ENCODE data around the gene ELANE. TPM values are rescaled to one million over a fixed set of nuclear protein-coding genes. Genes with fewer than 3 reads are reported as not detected.

The ELANE gene
- total RNA-seq, 1 donor from 2014 or later: not detected

- DNase-seq (ENCODE audit: low spot score): no peak
- Mint-ChIP-seq H3K27me3 (ENCODE audit: unreplicated experiment) (peaks cover 2% of the 10 kb centered on the region), H3K36me3 (ENCODE audit: low read depth, unreplicated experiment) (peaks cover 3% of the 10 kb centered on the region), H3K4me3 (ENCODE audit: unreplicated experiment) (no peak overlapping the region), H3K4me1 (ENCODE audit: unreplicated experiment) (no peaks in the 10 kb centered on the region), H3K9me3 (ENCODE audit: unreplicated experiment) (no peaks in the 10 kb centered on the region), H3K27ac (ENCODE audit: unreplicated experiment) (no peak overlapping the region)
- no peak for TF ChIP-seq CTCF (IDR thresholded peaks at IDR 0.05; ENCODE audit: unreplicated experiment)
Observed at GRCh38 chr19:904545-904944, 52.4 kb downstream of the ELANE start.

Small RNAs within 50 kb of the gene (microRNA-seq; reads per million reads assigned to microRNA genes)
- gene MIR3187 (ENCODE audit: unreplicated experiment): 303 reads per million, percentile 88 among the genes with 10 or more reads in this experiment
- gene MIR4745 (ENCODE audit: unreplicated experiment): 95.7 reads per million, percentile 82 among the genes with 10 or more reads in this experiment

Other genes with a start within 250 kb of the ELANE start
- 53.6 TPM for gene POLRMT, start 218.8 kb upstream of the ELANE start, total RNA-seq (ENCODE audit: unreplicated experiment)
- gene FGF22, start 212.4 kb upstream of the ELANE start, total RNA-seq (ENCODE audit: unreplicated experiment): not detected
- 41.7 TPM for gene RNF126, start 189.1 kb upstream of the ELANE start, total RNA-seq (ENCODE audit: unreplicated experiment)
- gene FSTL3, start 175.9 kb upstream of the ELANE start, total RNA-seq (ENCODE audit: unreplicated experiment): 6.5 TPM
- gene PRSS57, start 156.9 kb upstream of the ELANE start, total RNA-seq (ENCODE audit: unreplicated experiment): not detected
- gene PALM, start 143.4 kb upstream of the ELANE start, total RNA-seq (ENCODE audit: unreplicated experiment): 42.0 TPM
- not detected for gene MISP, start 101.2 kb upstream of the ELANE start, total RNA-seq (ENCODE audit: unreplicated experiment)
- gene PTBP1, start 54.9 kb upstream of the ELANE start, total RNA-seq (ENCODE audit: unreplicated experiment): 614 TPM
- gene PLPPR3, start 30.3 kb upstream of the ELANE start, total RNA-seq (ENCODE audit: unreplicated experiment): 17.6 TPM
- gene AZU1, start 24.5 kb upstream of the ELANE start, total RNA-seq (ENCODE audit: unreplicated experiment): 0.21 TPM
- gene PRTN3, start 11.3 kb upstream of the ELANE start, total RNA-seq (ENCODE audit: unreplicated experiment): not detected
- gene CFD, start 7.4 kb downstream of the ELANE start, total RNA-seq (ENCODE audit: unreplicated experiment): 0.46 TPM
- gene MED16, start 40.9 kb downstream of the ELANE start, total RNA-seq (ENCODE audit: unreplicated experiment): 66.5 TPM
- not detected for gene RNU6-9, start 41.2 kb downstream of the ELANE start, total RNA-seq (ENCODE audit: unreplicated experiment)
- gene R3HDM4, start 60.9 kb downstream of the ELANE start, total RNA-seq (ENCODE audit: unreplicated experiment): 40.6 TPM
- not detected for gene KISS1R, start 65.0 kb downstream of the ELANE start, total RNA-seq (ENCODE audit: unreplicated experiment)
- gene ARID3A, start 73.7 kb downstream of the ELANE start, total RNA-seq (ENCODE audit: unreplicated experiment): 108 TPM
- gene WDR18, start 132.0 kb downstream of the ELANE start, total RNA-seq (ENCODE audit: unreplicated experiment): 53.1 TPM
- gene GRIN3B, start 148.1 kb downstream of the ELANE start, total RNA-seq (ENCODE audit: unreplicated experiment): 0.95 TPM
- gene TMEM259, start 168.8 kb downstream of the ELANE start, total RNA-seq (ENCODE audit: unreplicated experiment): 182 TPM
- not detected for gene RNU6-2, start 169.2 kb downstream of the ELANE start, total RNA-seq (ENCODE audit: unreplicated experiment)
- gene CNN2, start 174.3 kb downstream of the ELANE start, total RNA-seq (ENCODE audit: unreplicated experiment): 456 TPM
- gene ABCA7, start 187.8 kb downstream of the ELANE start, total RNA-seq (ENCODE audit: unreplicated experiment): 16.3 TPM
- 2.4 TPM for gene ARHGAP45, start 214.9 kb downstream of the ELANE start, total RNA-seq (ENCODE audit: unreplicated experiment)
- gene POLR2E, start 243.1 kb downstream of the ELANE start, total RNA-seq (ENCODE audit: unreplicated experiment): 166 TPM